ENCODE measurements around the gene TRAM2.

Gene TRAM2, protein sequence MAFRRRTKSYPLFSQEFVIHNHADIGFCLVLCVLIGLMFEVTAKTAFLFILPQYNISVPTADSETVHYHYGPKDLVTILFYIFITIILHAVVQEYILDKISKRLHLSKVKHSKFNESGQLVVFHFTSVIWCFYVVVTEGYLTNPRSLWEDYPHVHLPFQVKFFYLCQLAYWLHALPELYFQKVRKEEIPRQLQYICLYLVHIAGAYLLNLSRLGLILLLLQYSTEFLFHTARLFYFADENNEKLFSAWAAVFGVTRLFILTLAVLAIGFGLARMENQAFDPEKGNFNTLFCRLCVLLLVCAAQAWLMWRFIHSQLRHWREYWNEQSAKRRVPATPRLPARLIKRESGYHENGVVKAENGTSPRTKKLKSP

DNA sequence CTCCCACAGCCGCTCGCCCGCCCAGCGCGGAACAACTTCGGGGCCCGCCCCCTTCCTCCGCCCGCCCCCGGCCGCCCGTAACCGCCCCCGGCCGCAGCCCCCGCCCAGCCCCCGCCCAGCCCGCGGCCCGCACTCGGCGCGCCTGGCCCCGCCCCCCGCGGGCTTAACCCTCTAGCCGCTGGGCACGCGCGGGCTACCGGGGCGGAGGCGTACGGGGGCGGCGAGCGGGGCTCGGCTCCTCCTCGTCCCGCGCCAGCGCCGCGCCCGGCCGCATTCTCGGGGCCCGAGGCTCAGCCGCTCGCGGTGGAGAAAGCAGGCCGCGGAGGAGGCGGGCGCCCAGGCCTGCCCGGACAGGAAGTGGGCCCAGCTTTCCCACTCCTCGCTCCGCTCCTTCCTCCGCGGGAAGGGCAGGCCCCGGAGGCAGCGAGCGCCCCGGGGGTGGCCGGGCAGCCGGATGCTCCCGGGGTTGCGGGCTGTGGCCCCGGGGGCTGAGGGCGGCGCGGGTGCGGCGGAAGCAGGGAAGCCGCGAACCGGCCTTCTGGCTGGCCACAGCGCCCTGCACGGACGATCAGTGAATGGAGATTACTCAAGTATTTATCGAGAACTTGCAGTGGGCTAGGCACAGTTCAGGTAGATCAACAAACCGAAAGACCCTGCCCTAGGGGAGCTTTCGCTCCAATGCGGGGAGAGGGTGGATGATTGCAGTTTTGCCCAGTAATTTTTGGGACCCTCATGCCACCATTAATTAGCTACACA, at the start of gene TRAM2:
Gene TRAM2, minus strand, starts transcription at position 39 of the 756 bp plus-strand sequence. CDS start 145 bp downstream, outside the sequence.
- peak; percentile 24 to 56 (median 32) for DNase-seq (ENCODE audit: low read depth in 3 of 3)

DNA sequence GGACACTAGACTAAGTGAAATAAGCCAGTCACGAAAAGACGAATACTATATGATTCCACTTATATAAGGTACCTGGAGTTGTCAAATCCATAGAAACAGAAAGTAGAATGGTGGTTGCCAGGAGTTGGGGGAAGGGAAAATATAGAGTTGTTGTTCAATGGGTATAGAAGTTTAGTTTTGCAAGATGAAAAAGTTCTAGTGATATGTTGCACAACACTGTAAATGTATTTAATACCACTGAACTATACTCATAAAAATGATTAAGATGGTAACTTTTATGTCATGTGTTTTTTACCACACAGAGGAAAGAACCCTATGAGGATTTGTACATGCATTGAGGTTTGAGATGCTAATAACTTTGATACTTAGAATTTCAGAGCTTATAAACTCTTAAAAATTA, 46.0 kb upstream of the TRAM2 start:
- DNase-seq (ENCODE audit: low read depth in 3 of 3): no peak

DNA sequence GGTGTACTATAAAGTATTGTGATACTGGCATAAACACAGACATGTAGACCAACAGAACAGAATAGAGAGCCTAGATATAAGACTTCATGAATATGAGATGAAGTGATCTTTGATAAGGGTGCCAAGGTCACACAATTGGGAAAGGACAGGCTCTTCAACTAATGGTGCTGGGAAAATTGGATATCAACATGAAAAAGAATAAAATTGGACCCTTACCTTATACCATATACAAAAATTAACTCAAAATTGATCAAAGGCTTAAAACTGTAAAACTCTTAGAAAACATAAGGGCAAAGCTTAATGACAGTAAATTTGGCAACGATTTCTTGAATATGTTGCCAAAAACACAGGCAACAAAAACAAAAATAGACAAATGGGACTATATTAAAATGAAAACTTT, 44.8 kb upstream of the TRAM2 start:
- no peak for DNase-seq (ENCODE audit: low read depth in 3 of 3)

DNA sequence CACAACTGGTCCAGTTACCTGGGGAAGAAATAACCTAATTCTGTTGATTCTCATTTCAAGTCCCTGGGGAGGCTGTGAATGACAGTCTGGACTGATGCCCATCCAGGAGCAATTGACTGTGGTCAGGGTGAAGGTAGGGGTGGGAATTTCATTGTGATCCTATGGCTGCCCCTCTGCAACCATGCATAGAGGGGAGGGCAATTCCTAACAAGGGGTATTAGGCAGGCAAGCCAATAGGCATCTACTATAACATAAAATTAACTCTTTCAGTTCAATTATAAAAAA, 44.0 kb upstream of the TRAM2 start:
- DNase-seq (ENCODE audit: low read depth in 3 of 3): no peak

DNA sequence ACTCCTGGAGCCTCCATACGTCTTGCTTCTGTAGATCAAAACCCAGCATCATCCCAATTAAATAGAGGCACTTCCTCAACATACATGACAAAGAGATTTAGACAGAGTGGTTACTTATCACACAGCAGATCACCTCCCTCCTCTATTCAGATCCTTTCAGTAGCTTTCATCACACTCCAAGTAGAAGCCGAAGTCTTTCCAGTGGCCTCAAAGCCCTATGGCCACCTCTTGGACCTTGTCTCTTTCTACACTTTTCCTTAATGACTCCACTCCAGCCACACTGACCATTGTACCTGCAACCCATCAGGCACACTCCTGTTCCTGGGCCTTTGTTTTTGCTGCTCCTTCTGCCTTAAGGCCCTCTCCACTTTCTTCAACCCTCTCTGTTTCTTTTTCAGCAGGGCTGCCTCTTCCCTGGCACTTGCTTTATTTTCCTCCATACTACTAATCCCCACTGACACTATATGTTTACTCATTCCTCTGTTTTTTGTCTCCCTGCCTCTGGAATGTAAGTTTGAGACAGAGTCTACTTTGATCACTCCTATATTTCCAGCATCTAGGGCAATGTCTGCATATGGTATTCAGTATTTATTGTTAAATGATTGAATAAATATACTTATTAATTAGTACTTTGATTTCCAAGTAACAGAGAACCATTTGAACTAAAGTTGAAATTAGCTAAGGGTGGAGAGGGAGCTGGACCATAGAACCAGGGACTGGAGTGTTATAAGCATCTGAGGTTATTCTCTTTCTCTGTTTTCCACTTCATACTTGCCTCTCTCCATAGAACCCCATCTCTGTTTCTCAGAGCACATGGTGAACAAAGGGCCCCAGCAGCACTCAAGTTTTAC, 43.4 kb upstream of the TRAM2 start:
- no peak for DNase-seq (ENCODE audit: low read depth in 3 of 3)

DNA sequence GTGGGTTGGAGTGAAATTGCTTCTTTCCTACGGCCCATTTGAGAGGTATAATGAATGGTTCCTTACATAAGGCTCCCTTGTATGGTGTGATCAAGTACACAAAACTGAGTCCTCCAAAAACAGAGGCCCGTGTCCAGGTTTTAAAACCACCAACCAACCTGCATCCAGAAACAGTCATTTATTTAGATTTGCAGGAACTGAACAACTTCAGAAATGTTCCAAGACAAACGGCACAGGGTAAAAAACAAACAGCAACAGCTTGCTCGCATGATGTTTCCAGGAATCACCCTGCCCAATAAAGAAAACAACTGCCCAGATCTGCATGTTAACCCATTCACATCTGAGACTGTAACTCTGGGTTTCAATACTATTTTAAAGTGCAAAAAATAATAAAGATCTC, 40.2 kb upstream of the TRAM2 start:
- no peak for DNase-seq (ENCODE audit: low read depth in 3 of 3)

DNA sequence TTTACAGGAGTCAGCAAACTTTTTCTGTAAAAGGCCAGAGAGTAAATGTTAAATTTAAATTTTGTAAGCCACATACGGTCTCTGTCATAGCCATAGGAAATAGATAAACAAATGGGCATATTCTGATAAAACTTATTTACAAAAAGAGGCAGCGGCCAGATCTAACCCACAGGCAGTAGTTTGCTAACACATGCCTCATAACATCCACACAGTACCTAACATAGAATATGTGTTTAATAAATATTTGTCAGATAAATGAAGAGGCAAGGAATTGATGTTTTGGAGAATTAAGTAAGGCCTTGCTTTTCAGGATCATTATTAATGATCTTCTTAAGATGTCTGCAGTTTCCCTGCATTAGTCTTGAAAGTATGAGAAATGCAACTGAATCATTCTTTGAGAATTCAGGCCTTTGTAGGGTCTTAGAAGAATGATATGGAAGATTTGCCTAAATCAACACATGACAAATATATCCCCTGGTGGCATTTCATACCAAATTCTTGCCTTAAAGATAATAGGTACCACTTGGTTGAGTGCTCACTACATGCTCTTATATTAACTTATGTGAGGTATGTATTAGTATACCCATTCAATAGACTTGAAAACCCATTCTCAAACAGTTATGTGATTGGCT, 39.3 kb upstream of the TRAM2 start:
- no peak for DNase-seq (ENCODE audit: low read depth in 3 of 3)

DNA sequence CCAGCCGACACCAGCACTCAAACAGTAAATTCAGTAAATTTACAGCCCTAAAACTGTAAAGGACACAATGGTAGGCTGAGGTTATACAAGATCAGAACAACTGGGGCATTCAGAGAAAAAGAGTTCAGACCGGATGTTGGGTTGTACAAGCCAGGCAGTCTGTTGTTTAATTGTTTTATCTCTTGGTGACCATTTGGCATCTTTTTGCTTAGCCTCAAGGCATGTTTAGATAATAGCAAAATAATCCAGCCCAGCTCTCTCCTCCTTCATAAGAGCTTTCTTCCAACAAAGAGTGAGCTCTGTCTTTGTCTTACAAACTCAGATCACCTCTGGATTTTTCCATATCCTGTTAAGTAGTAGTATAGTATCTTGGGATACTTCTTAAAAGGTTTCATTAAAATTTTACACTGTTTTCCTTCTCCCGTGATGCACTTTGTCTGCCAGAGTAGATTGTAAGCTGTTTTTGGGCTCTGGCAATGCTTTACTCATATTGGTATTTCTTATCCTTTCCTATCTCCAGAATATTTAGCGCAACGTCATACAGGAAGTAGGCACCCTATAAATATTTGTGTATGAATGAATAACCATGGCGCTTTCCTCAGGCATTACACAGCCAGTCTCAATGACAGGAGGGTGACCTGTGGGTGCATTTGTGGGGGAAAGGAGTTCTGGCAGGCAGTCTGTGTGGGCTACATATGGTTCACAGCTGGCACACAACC, 35.6 kb upstream of the TRAM2 start:
- DNase-seq (ENCODE audit: low read depth in 3 of 3): no peak

DNA sequence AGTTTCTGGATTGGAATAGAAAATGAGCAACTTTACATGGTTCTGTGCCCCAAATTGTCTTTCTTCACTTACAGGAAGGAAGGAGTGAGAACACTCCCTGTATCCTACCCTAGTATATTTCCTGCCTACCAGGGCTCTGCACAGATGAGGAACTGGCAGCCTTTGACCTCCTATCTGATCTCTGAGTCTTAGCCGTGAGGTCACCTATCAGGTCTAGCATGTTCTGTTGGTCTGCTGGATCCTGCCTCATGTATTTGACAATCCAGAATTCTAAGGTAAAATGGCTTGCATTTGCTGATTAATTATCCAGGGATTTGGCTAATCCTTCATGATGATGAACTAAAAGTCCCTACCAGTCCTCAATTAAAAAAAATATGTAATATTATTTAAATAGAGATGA, 35.0 kb upstream of the TRAM2 start:
- DNase-seq (ENCODE audit: low read depth in 3 of 3): no peak

DNA sequence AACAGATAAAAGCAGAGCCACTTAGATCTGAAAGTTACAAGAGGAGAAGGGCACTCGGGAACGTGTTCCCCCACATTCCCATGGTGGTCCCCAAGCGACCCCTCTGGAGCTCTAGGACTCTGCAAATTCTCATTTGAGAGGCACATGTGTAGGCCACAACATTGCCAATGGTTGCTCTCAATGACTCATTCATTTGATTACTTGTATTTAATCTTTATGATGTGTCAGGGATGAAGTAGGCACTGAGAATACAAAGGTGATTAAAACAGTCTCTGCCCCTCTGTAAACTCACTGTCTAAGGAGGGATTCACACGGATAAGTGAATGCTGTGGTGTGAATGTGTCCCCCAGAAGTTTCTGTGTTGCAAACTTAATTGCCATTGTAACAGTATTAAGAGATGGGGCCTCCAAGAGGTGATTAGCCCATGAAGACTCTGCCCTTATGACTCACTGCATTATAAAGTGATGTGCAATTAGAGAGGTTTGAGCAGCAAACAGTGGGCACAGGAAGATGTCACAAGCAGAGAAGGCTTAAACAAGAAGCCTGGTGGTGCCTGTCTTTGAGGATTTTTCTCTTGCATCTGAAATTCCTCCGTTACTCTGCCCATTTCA, 34.0 kb upstream of the TRAM2 start:
- no peak for DNase-seq (ENCODE audit: low read depth in 3 of 3)

DNA sequence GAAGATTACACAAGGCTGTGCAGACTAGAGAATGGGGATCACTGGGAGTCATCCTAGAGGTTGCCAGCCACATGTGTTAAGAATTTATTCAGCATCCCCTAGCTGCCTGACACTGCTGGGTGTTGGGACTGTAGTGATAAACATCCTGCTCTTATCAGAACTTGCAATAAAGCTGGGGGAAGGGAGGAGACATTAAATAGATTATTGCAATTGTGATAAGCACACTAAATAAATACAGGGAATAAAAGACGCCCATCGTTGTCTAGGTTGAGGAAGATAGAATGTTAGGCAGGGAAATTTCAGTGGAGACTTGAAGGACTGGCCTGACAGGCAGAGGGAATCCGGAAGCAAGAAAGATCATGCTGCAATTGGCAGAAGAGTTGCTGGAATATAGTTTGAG, 33.2 kb upstream of the TRAM2 start:
- DNase-seq (ENCODE audit: low read depth in 3 of 3): no peak

DNA sequence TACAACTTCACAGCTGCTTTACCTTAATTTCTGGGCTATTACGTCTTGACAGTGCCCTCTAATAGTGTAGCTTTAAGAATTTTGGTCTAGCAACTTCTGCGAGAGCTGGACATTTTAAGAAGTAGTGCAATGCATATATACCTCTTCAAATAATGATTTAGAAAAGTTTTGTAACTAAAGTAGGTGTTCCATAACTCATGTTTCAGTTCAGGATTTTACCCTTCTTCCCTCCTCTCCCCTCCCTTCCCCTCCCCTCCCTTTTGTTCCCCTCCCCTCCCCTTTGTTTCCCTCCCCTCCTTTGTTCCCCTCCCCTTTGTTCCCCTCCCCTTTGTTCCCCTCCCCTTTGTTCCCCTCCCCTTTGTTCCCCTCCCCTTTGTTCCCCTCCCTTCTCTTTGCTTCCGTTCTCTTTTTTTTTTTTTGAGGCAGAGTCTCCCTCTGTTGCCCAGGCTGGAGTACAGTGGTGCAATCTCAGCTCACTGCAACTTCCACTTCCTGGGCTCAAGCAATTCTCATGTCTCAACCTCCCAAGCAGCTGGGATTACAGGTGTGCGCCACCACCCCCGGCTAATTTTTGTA, 28.8 kb upstream of the TRAM2 start:
- DNase-seq (ENCODE audit: low read depth in 3 of 3): no peak

DNA sequence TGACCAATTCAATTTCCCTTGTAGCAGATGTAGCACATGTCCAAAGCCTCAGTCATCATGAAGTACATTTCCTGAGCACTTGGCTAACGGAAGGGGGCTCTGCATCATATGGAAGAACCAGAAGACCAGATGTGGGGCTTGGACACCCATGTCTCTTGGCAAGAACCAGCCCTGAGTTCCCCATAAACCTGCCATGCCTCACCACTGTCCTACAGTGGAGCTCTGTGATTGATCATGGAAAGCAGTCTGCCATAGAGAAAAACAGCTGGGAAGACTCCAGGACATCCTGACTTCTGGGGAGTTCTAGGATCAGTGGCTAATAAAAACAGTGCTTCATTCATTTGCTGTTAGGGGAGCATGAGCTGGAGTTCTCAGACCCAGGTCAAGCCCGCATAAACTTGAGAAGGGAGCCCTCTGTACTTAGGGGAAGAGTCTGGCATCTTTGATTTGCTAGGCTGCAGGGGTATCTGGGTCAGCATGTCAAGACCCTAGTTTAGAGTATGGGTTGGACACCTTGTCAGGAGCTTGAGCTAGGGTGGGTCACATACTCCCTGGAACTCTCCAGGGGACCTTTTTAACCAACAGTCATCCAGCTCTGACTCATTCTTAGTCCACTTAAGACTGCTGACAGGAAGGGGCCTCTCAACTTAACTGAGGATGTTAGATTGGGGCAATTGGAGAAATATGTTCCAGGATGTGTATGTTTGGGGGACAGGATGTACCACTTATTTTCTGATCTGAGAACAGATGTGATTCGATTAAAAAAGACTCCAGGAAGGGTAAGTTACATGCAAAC, 26.3 kb upstream of the TRAM2 start:
- DNase-seq (ENCODE audit: low read depth in 3 of 3): no peak

DNA sequence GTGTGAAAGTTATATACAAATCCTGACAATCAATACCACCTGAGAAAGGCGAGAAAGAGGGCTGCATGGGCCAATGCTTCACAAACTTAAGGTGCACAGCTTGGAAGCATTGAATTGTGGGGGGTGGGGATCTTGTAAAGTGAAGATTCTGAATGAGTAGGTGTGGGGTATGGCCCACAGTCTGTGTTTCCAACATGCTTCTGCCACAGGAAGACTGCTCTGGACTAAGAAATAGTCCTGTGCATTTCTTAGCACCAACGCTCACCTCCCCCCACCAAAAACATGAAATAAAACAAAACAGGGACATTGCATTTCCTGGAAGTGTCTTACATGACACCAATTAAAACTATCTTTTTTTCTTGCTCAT, 21.9 kb upstream of the TRAM2 start:
- DNase-seq (ENCODE audit: low read depth in 3 of 3): no peak

DNA sequence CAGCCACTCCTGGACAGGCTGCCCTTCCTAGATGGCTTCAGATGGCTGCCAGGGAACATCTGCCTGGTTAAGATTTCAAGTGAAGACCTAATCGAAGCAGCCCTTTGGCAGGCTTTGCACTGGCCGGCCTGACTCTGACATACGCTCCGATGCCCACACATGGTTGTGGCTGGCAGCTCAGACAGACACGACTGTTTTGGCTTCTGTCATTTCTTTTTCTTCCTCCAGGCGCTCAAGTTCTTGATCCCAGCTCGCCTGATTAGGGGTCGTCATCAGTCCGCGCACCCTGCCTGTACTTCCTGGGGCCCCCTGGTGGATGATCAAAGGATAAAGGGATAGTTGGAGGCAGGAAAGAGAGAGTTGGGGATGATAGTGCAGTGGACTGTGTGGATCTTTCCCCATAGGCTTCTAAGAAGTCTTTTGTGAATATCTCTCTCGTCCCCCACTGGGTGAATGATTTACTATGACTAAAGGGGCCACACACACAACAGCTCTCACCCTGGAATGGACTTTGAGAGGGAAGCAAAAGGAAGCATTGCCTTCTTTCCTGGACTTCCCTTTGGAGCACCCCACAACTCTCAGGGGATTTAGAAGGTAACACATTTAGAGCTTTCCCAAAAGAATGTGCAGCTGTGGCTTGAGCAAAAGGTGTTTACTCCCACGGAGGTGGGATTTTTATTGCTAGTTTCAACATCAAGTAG, 21.4 kb upstream of the TRAM2 start:
- no peak for DNase-seq (ENCODE audit: low read depth in 3 of 3)

DNA sequence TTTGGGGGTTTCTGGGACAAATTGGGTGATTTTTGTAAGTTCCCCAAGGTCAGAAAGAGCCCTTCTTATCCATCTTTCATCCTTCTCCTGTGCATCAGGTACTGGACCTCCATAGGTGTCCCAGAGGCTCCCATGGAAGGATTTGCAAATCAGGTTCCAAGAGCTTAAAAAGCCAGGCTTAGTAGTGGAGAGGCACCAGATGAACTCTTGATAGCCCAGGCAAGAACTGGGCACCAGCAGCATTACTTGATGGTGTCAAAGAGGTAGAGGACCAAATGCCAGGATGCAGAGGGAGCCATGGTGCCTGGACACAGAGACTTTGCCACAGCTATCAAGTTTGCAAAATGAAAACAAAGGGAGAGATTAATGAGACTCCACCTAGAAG, 20.9 kb upstream of the TRAM2 start:
- no peak for DNase-seq (ENCODE audit: low read depth in 3 of 3)

DNA sequence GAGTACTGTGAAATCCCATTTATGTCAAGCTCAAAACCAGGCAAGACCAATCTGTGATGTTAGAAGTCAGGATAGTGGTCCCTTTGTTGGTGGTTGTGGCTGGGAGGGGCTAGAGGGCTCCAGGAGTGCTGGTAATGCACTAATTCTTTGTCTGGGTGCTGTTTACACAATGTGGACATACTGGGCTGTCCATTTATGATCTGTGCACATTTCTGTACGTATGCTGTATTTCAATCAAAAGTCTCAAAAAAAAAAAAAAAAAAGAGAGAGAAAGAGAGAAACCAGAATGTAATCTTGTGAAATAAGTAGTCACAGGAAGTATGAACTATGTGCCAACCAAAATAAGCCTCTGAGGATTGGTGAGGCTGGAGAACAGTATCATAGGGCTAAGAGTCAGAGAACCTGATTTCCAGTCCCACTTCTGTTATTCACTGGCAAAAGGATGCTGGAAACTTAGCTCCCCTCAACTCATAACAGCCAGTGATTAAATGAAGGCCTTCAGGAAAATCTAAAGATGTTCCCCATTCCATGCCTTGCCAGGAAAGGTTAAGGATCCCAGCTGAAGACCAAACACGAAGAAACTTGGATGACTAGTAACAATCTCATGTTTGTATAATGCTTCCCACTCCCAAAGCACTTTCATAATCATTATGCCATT, 19.6 kb upstream of the TRAM2 start:
- DNase-seq (ENCODE audit: low read depth in 3 of 3): no peak

DNA sequence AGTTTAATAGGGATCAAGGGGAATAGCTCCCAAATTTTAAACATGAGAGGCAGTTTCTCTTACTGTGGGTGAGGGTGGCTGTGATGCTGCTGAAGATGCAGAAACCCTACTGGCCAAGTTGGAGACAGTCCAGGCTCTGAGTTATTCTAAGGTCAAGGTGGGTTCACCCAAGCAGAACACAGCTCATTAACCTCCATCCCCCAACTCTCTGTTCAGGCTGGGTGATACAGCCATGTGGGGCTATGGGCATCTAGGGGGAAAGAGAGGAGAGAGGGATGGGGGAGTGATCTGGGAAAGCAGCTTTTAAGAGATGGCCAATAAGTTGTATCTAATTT, 18.9 kb upstream of the TRAM2 start:
- DNase-seq (ENCODE audit: low read depth in 3 of 3): no peak

Data from stimulated activated CD4-positive, alpha-beta T cell treated with anti-CD3 and anti-CD28 coated beads, TNF-alpha, amount 100 ng/mL, for 48 hours (primary cell).